HG03439 (cell line): ENCODE measurements around the gene ROCK1.
A peak's percentile ranks its signal among the peaks of the same experiment; 100 is the strongest.

Experiments used
- ATAC-seq: cut with Tn5 transposase; IDR thresholded peaks from one replicate; pipeline ENCODE4 v1.9.1; 2021; ENCODE audit warnings: mild to moderate bottlenecking, moderate library complexity; ENCODE audit not compliant: unreplicated experiment

ROCK1 gene

GRCh38 chr18:21109936-21110712, 1.5 kb downstream of the ROCK1 start:
- ATAC-seq = no peak

- peak; percentile 52 for ATAC-seq
Observed at GRCh38 chr18:21105936-21106335, 5.7 kb downstream of the ROCK1 start.

GRCh38 chr18:21101172-21101571, 10.4 kb downstream of the ROCK1 start:
- no peak for ATAC-seq

GRCh38 chr18:21100678-21101077, 10.9 kb downstream of the ROCK1 start:
- ATAC-seq = no peak

DNA sequence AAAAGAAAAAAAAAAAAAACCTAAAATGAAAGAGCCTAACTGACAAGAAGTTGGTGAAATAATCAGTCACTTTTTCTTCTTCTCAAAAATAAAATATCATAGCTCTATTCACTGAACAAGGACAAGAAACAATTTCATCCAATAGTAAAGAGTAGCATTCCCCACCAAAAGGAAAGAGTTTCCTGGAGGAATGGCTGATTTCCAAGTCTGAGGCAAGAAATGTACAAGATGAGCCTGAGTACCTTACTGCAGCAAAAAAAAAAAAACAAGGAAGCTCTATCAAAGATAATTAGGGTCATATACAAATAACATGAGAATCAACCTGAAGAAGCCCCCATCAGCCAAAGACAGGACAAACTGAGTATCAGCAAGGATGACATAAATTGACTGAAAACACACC, 11.5 kb downstream of the ROCK1 start:
- ATAC-seq = no peak

- no peak for ATAC-seq
Observed at GRCh38 chr18:21099442-21099841, 12.2 kb downstream of the ROCK1 start.

DNA sequence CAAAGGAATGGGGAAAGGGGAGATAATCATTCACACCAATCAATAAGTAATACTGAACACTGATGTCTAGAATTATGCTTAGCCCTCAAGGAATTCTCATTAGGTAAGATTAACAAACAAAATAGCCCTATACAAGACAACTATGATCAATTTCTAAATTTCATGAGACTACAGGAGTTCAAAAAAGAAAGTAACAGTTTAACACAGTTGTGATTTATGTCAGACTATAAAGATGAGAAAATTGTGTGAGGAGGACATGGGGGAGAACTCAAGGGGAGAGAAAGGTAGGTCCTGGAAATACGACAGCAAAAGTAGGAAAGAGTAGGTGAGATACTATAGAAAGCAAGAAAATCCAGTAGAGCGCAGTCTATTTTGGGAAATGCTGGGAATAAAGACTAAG, 14.9 kb downstream of the ROCK1 start:
- ATAC-seq = no peak

DNA sequence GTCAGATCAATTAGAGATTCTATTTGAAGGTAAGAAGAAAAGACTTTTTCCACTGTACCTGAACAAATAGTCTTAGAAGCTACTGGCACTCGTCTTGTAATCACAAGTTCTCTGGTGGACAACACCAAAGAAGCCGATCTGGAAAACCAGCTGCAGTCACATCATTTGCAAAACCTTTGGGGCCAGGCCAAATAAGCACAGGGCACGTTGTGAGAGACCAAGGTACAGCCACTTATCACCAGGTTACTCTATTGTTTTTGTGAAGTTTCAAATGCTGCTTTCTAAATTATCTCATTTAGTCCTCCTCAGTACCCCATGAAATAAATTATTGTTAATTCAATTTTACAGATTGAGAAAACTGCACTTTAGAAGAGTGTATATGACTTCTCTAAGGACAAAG, 18.5 kb downstream of the ROCK1 start:
- no peak for ATAC-seq

GRCh38 chr18:21090680-21091079, 20.9 kb downstream of the ROCK1 start:
- ATAC-seq = no peak

- no peak for ATAC-seq
Observed at GRCh38 chr18:21085579-21086166, 25.9 kb downstream of the ROCK1 start.

- no peak for ATAC-seq
Observed at GRCh38 chr18:21084511-21085078, 27.0 kb downstream of the ROCK1 start.

DNA sequence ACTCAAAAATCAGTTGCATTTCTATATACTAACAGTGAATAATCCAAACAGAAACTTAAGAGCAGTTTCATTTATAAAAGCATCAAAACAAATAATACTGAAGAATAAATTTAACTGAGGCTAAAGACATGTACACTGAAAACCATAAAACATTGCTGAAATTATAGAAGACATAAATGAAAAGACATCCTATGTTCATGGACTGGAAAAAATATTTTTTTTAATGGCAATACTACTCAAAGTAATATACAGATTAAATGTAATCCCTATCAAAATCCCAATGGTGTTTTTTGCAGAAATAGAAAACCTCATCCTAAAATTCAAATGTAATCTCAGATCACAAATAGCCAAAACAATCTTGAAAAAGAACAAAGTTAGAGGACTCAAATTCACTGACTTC, 28.6 kb downstream of the ROCK1 start:
- no peak for ATAC-seq

DNA sequence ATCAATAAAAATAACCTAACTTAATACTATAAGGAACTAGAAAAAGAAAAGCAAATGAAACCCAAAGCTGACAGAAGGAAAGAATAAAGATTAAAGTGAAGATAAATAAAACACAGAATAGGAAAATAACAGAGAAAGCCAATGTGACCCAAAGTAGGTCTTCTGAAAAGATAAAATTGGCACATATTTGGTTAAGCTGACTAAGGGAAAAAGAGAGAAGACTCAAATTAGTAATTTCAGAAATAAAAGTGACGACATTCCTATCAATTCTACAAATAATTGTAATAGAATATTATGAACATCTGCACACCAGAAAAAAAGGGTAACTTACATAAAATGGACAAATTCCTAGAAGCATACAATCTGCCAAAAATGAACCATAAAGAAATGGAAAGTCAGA, 30.2 kb downstream of the ROCK1 start:
- ATAC-seq = no peak

- no peak for ATAC-seq
Observed at GRCh38 chr18:21080576-21080975, 31.0 kb downstream of the ROCK1 start.

GRCh38 chr18:21074336-21075323, 37.0 kb downstream of the ROCK1 start:
- ATAC-seq = no peak

GRCh38 chr18:21073180-21073579, 38.4 kb downstream of the ROCK1 start:
- ATAC-seq = no peak

DNA sequence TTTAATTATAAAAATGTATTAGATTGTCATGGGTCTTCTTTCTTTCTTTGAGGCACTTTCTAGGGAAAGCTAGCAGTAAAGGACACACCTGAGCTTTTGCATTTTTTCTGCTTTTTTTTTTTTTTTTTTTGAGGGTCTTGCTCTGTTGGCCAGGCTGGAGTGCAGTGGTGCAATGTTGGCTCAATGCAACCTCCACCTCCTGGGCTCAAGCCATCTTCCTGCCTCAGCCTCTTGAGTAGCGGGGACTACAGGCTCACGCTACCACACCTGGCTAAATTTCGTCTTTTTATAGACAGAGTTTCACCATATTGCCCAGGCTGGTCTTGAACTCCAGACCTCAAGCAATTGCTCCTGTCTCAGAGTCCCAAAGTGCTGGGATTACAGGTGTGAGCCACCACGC, 40.5 kb downstream of the ROCK1 start:
- no peak for ATAC-seq

GRCh38 chr18:21069468-21069867, 42.1 kb downstream of the ROCK1 start:
- no peak for ATAC-seq

DNA sequence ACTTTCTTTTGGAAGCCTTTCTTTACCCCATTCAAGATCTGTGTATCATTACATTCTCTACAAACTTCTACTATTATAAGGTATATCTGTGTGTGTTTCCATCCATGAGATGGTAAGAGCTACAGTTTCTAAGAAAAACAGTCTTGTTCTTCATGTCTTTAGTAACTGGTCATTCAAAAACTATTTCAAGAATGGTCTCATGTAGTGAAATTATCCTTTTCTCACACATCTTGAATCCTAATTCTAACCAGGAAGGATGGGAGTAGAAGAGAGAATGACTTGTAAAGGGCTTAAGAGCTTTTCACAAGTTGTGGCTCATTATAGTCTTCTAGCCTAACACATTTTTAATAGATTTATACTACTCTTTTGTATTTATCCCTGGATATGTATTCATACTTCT, 47.3 kb downstream of the ROCK1 start:
- no peak for ATAC-seq

GRCh38 chr18:21063011-21063410, 48.6 kb downstream of the ROCK1 start:
- ATAC-seq = no peak

- ATAC-seq = no peak
Observed at GRCh38 chr18:21057112-21057511, 54.5 kb downstream of the ROCK1 start.
